Spleen (tissue), 7 donors: ENCODE data around the gene LRRTM4.

ENCODE experiments used
- CTCF ChIP-seq, 11 experiments: fragments of 200-600 bp in 7 of 11; fragments of 450-650 bp in 4 of 11; sonication (generic) in 4 of 11; IDR thresholded peaks in 8 of 11; conservative IDR thresholded peaks in 3 of 11; 1 replicate in 7 of 11; 2 replicates in 4 of 11; pipeline versions ENCODE4 v1.4.0 to v1.8.0; 2016 to 2021; ENCODE audit warnings: antibody characterized with exemption in 11 of 11, inconsistent platforms in 4 of 11, mild to moderate bottlenecking in 1 of 11
- POLR2A ChIP-seq, 3 donors: fragments of 450-650 bp; IDR thresholded peaks; one replicate each; pipeline ENCODE4 v1.5.1; 2017; ENCODE audit warnings: antibody characterized with exemption in 3 of 3, mild to moderate bottlenecking in 1 of 3
- donor health status: DM: no; HTN: no; CAD: no; lungs with moderate emphysema.
- donor health status: DM: no; HTN: no; CAD: no.
- donor health status: DM: no; HTN: no; CAD: no.

- TF ChIP-seq POLR2A (IDR thresholded peaks at IDR 0.05) (no peak), CTCF (IDR thresholded peaks at IDR 0.05 in 8 of 11, conservative IDR thresholded peaks at IDR 0.05 in 3 of 11) (no peak)
Observed at GRCh38 chr2:77001895-77002294, 520.3 kb downstream of the LRRTM4 start.
